HG02763 (cell line): ENCODE measurements around the gene GABRR2.
"Not testable (repeated sequence)": the region's sequence is repeated elsewhere in the genome, so short reads cannot be mapped to it uniquely, and the experiment has no call there.

Experiments used
- ATAC-seq: cut with Tn5 transposase; IDR thresholded peaks from one replicate; pipeline ENCODE4 v1.9.1; 2021; ENCODE audit warnings: mild to moderate bottlenecking, moderate library complexity; ENCODE audit not compliant: unreplicated experiment

The GABRR2 gene

GRCh38 chr6:89328976-89329375 lies 13.9 kb upstream of the GABRR2 start:
- ATAC-seq = no peak

- ATAC-seq = no peak
Measured at GRCh38 chr6:89324304-89324703, 9.2 kb upstream of the GABRR2 start.

GRCh38 chr6:89323511-89323971 lies 8.4 kb upstream of the GABRR2 start:
- no peak for ATAC-seq

GRCh38 chr6:89321131-89321970 lies 6.3 kb upstream of the GABRR2 start:
- no peak for ATAC-seq

- ATAC-seq = no peak
Measured at GRCh38 chr6:89320012-89320559, 5.0 kb upstream of the GABRR2 start.

GRCh38 chr6:89317067-89317466 lies 2.0 kb upstream of the GABRR2 start:
- ATAC-seq = no peak

- no peak for ATAC-seq
Measured at GRCh38 chr6:89314692-89315091, 407 bp downstream of the GABRR2 start.

GRCh38 chr6:89313006-89313405 lies 2.1 kb downstream of the GABRR2 start:
- ATAC-seq = no peak

GRCh38 chr6:89311853-89312531 lies 3.1 kb downstream of the GABRR2 start:
- ATAC-seq = no peak

GRCh38 chr6:89311530-89311852 lies 3.6 kb downstream of the GABRR2 start:
- no peak for ATAC-seq

GRCh38 chr6:89310929-89311328 lies 4.2 kb downstream of the GABRR2 start:
- ATAC-seq = no peak

- ATAC-seq = no peak
Measured at GRCh38 chr6:89308525-89309395, 6.3 kb downstream of the GABRR2 start.

- not testable (repeated sequence) for ATAC-seq
Measured at GRCh38 chr6:89304517-89304916, 10.6 kb downstream of the GABRR2 start.

GRCh38 chr6:89302936-89303335 lies 12.2 kb downstream of the GABRR2 start:
- ATAC-seq = no peak

GRCh38 chr6:89302195-89302770 lies 12.8 kb downstream of the GABRR2 start:
- no peak for ATAC-seq

- no peak for ATAC-seq
Measured at GRCh38 chr6:89301586-89302194, 13.4 kb downstream of the GABRR2 start.

GRCh38 chr6:89299466-89299850 lies 15.6 kb downstream of the GABRR2 start:
- no peak for ATAC-seq

GRCh38 chr6:89298680-89299465 lies 16.2 kb downstream of the GABRR2 start:
- no peak for ATAC-seq

GRCh38 chr6:89297695-89298351 lies 17.3 kb downstream of the GABRR2 start:
- ATAC-seq = peak; percentile 95
